T-cell (primary cell): ENCODE results near the gene PLS3. TPM values are rescaled to one million over a fixed set of nuclear protein-coding genes. Genes with fewer than 3 reads are reported as not detected.
A peak's percentile ranks its signal among the peaks of the same experiment; 100 is the strongest.

Source experiments
- ATAC-seq, 4 experiments: fragments of 200-7000 bp in 3 of 4; fragments of 150-1000 bp in 1 of 4; cut with Tn5 transposase; replicated peaks in 1 of 4; 1 replicate in 3 of 4; 2 replicates in 1 of 4; pipeline ENCODE4 v1.10.0; 2021; ENCODE audit warnings: moderate library complexity in 3 of 4, mild to moderate bottlenecking in 2 of 4, moderate number of reproducible peaks in 1 of 4
- CTCF ChIA-PET, 2 donors: fragments of 300-600 bp; sonication (Branson Sonifier 250); formaldehyde crosslinking; loops; one replicate each; lab custom pipeline; 2022; ENCODE audit warnings: antibody characterized with exemption in 2 of 2; lab: Charles Lee
- POLR2A ChIA-PET, 2 donors: fragments of 300-600 bp; sonication (Branson Sonifier 250); formaldehyde crosslinking; loops; one replicate each; lab custom pipeline; 2022; ENCODE audit warnings: antibody characterized with exemption in 2 of 2; lab: Charles Lee
- DNase-seq, 35 experiments: peaks; one replicate each; pipeline versions ENCODE4 v3.0.0 to v3.0.0-alpha.2; 2013 to 2023
- H3K27ac ChIP-seq: one replicate; pipeline ENCODE4 v1.5.1; 2013; ENCODE audit warnings: low read length
- H3K27me3 ChIP-seq, 2 experiments: replicated peaks in 1 of 2; 1 replicate in 1 of 2; 2 replicates in 1 of 2; pipeline versions ENCODE4 v1.6.1 to v1.7.0; 2013; ENCODE audit warnings: low read length in 1 of 2, mixed read lengths in 1 of 2; ENCODE audit not compliant: control insufficient read depth in 2 of 2, insufficient read depth in 2 of 2; ENCODE audit errors: extremely low read depth in 1 of 2
- H3K36me3 ChIP-seq, 2 donors: 1 replicate in 1 of 2; 2 replicates in 1 of 2; pipeline versions ENCODE4 v1.6.1 to v1.7.0; 2013; ENCODE audit warnings: low read length in 1 of 2; ENCODE audit not compliant: control insufficient read depth in 2 of 2, insufficient read depth in 1 of 2; ENCODE audit errors: extremely low read depth in 1 of 2
- H3K4me1 ChIP-seq, 2 experiments: 1 replicate in 1 of 2; 2 replicates in 1 of 2; pipeline versions ENCODE4 v1.6.1 to v1.7.0; 2013; ENCODE audit warnings: low read length in 2 of 2, mixed read lengths in 1 of 2; ENCODE audit not compliant: insufficient read depth in 2 of 2, control insufficient read depth in 1 of 2; ENCODE audit errors: extremely low read depth in 1 of 2
- H3K4me3 ChIP-seq, 2 donors: 1 replicate in 1 of 2; 2 replicates in 1 of 2; pipeline versions ENCODE4 v1.5.1 to v1.7.0; 2013; ENCODE audit warnings: mild to moderate bottlenecking in 2 of 2, low read length in 1 of 2, moderate library complexity in 1 of 2; ENCODE audit not compliant: control insufficient read depth in 1 of 2; ENCODE audit errors: extremely low read depth in 1 of 2
- H3K9me3 ChIP-seq: 2 replicates; pipeline ENCODE4 v1.7.0; 2013
- H3K27ac Mint-ChIP-seq, 2 donors: one replicate each; pipeline ENCODE4 v1.8.0; 2020 to 2021; ENCODE audit warnings: mild to moderate bottlenecking in 2 of 2, mixed read lengths in 2 of 2
- H3K27me3 Mint-ChIP-seq, 2 donors: one replicate each; pipeline ENCODE4 v1.8.0; 2021 to 2022; ENCODE audit warnings: mixed read lengths in 2 of 2
- H3K36me3 Mint-ChIP-seq: one replicate; pipeline ENCODE4 v1.8.0; 2021; ENCODE audit warnings: mixed read lengths
- H3K4me1 Mint-ChIP-seq, 3 donors: one replicate each; pipeline ENCODE4 v1.8.0; 2020 to 2022; ENCODE audit warnings: mixed read lengths in 3 of 3, mild to moderate bottlenecking in 1 of 3
- H3K4me3 Mint-ChIP-seq, 3 donors: one replicate each; pipeline ENCODE4 v1.8.0; 2020 to 2022; ENCODE audit warnings: mild to moderate bottlenecking in 3 of 3, mixed read lengths in 3 of 3, moderate library complexity in 3 of 3
- H3K9me3 Mint-ChIP-seq, 3 donors: one replicate each; pipeline ENCODE4 v1.8.0; 2020 to 2022; ENCODE audit warnings: mixed read lengths in 3 of 3
- WGBS: methylation state at CpG from one replicate; pipeline ENCODE4 v1.1.5; 2013; ENCODE audit warnings: missing lambda C conversion rate; ENCODE audit not compliant: insufficient coverage; 5-methylcytosine and 5-hydroxymethylcytosine counted together
- total RNA-seq, 35 experiments: library from RNA in 6 of 35; stranded (reverse) in 6 of 35; fragments of 120-200 nt in 1 of 35; gene quantifications; one replicate each; pipeline versions ENCODE4 v1.2.1 to v1.2.4 and lab custom pipeline; 2013 to 2026

Gene PLS3
- total RNA-seq, 5 donors from 2014 or later (not counting 1 experiment from before 2014, with no cell fraction given), result 0.30 to 1.3 (median 0.73) TPM

- H3K27me3 ChIP-seq, result no peaks in the 10 kb centered on the region
- H3K4me3 ChIP-seq, result no peak overlapping the region
- no peak overlapping the region for H3K27ac ChIP-seq
- Mint-ChIP-seq H3K4me1 (peaks cover 0 to 2% (median 2%) of the 10 kb centered on the region in 3 donors), H3K36me3 (no peaks in the 10 kb centered on the region), H3K9me3 (no peaks in the 10 kb centered on the region), H3K27ac (no peak overlapping the region), H3K4me3 (no peak overlapping the region), H3K27me3 (peaks cover 0 to 27% of the 10 kb centered on the region in 2 donors)
- peak in 18 of 35 experiments; percentile 0 to 41 (median 6) for DNase-seq
- ATAC-seq, result peak in 1 of 4 experiments; percentile 43
- ChIA-PET POLR2A (no interaction called here), CTCF (interaction anchor here (0.6 to 1.4 kb wide), 7 partner anchors 9 to 493 kb away, joined by 3 to 9 read pairs (median 4); no protein-coding TSS in a partner anchor)
- H3K36me3 ChIP-seq, result no peaks in the 10 kb centered on the region
- H3K4me1 ChIP-seq, result no peaks in the 10 kb centered on the region
- no CpG with 5 or more reads among the region's 4 CpGs for WGBS
- no peaks in the 10 kb centered on the region for H3K9me3 ChIP-seq
Observed at GRCh38 chrX:115690511-115691216, 129.7 kb downstream of the PLS3 start.

DNA sequence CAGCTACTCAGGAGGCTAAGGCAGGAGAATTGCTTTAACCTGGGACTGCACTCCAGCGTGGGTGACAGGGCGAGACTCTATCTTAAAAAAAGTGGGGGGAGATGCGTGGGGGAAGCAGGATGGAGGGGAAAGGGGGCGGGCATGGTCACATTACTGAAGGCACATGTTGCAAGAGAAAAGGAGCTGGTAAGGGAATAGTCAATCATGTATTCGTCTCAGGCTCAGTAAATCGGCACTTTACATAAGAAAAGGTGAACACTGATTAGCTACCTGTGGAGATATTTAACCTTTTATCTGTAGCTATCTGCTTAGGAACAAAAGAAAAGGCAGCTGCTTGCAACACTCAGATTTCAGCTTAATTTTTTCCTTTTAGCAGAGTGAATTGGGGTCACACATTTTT is 132.5 kb downstream of the PLS3 start:
- Mint-ChIP-seq H3K9me3 (no peaks in the 10 kb centered on the region), H3K27ac (no peak overlapping the region), H3K4me1 (peaks cover 0 to 2% (median 2%) of the 10 kb centered on the region in 3 donors), H3K27me3 (peaks cover 0 to 26% of the 10 kb centered on the region in 2 donors), H3K36me3 (no peaks in the 10 kb centered on the region), H3K4me3 (no peak overlapping the region)
- ChIA-PET CTCF (interaction anchor here in 1 of 2 donors (0.6 to 0.9 kb wide), 4 partner anchors 13 to 300 kb away, joined by 3 to 19 read pairs (median 4); no protein-coding TSS in a partner anchor), POLR2A (no interaction called here)
- DNase-seq, result no peak
- Histone ChIP-seq H3K9me3 (no peaks in the 10 kb centered on the region), H3K4me3 (no peak overlapping the region), H3K27me3 (no peaks in the 10 kb centered on the region), H3K4me1 (no peaks in the 10 kb centered on the region), H3K36me3 (no peaks in the 10 kb centered on the region), H3K27ac (no peak overlapping the region)
- no peak for ATAC-seq
- no CpG with 5 or more reads among the region's 6 CpGs for WGBS

DNA sequence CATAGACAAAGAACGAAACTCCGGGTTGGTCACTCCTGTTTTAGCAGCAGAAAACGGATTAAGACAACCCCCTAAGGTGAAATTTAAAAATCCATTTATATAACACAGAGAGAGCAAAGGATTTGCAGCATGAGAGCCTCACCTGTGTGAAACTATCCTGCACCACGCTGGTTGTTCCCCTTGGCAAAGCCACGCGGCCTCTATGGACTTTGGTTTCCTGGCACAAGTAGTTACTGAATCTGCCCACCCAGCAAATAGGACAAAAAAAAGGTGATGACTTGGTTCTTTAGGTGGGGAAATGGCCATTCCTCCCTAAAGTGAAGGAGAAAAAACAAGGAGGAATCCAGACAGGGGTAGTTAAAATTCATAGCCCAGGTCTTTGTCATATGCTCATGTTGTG is 133.1 kb downstream of the PLS3 start:
- H3K27me3 ChIP-seq, result no peaks in the 10 kb centered on the region
- ChIA-PET POLR2A (no interaction called here), CTCF (interaction anchor here in 1 of 2 donors (0.6 to 0.9 kb wide), 2 partner anchors 13 to 20 kb away, joined by 3 read pairs; no protein-coding TSS in a partner anchor)
- no peaks in the 10 kb centered on the region for H3K9me3 Mint-ChIP-seq
- peaks cover 0 to 2% (median 2%) of the 10 kb centered on the region in 3 donors for H3K4me1 Mint-ChIP-seq
- H3K27me3 Mint-ChIP-seq, result peaks cover 0 to 26% of the 10 kb centered on the region in 2 donors
- H3K4me1 ChIP-seq, result no peaks in the 10 kb centered on the region
- DNase-seq, result no peak
- H3K27ac ChIP-seq, result no peak overlapping the region
- ATAC-seq, result no peak
- no peak overlapping the region for H3K4me3 Mint-ChIP-seq
- WGBS, result no CpG with 5 or more reads among the region's 6 CpGs
- no peaks in the 10 kb centered on the region for H3K36me3 ChIP-seq
- H3K36me3 Mint-ChIP-seq, result no peaks in the 10 kb centered on the region
- no peaks in the 10 kb centered on the region for H3K9me3 ChIP-seq
- no peak overlapping the region for H3K27ac Mint-ChIP-seq
- H3K4me3 ChIP-seq, result no peak overlapping the region

DNA sequence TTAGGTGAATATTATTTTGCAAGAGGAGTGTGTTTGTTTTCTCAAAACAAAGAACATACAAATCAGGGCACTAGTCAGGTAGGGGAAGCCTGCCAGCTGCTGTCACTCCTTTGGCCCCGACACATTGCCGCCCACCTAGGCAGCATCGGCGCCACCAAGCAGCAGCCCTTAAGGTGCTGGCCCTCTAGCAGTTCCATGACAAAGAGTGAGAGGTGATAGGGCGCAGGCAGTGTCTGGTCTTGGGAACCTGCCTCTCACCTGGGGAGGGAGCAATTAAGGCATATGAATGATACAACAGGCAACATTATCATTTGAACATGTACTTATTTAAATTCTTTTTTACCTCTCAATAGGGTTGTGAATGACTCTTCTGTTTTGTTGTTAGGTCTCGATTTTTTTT is 135.1 kb downstream of the PLS3 start:
- H3K27me3 Mint-ChIP-seq, result peaks cover 0 to 26% of the 10 kb centered on the region in 2 donors
- H3K4me1 Mint-ChIP-seq, result no peaks in the 10 kb centered on the region
- no CpG with 5 or more reads among the region's 6 CpGs for WGBS

GRCh38 chrX:115696939-115697338 is 136.0 kb downstream of the PLS3 start:
- Histone ChIP-seq H3K4me3 (no peak overlapping the region), H3K36me3 (no peaks in the 10 kb centered on the region), H3K4me1 (no peaks in the 10 kb centered on the region), H3K27me3 (no peaks in the 10 kb centered on the region), H3K9me3 (no peaks in the 10 kb centered on the region), H3K27ac (no peak overlapping the region)
- Mint-ChIP-seq H3K9me3 (no peaks in the 10 kb centered on the region), H3K36me3 (no peaks in the 10 kb centered on the region), H3K27ac (no peak overlapping the region), H3K4me3 (no peak overlapping the region), H3K27me3 (peaks cover 0 to 26% of the 10 kb centered on the region in 2 donors), H3K4me1 (no peaks in the 10 kb centered on the region)
- DNase-seq, result no peak
- no peak for ATAC-seq
- ChIA-PET POLR2A (no interaction called here), CTCF (no interaction called here)

More for the DNA sequence above, 135.1 kb downstream of the PLS3 start:
- Histone ChIP-seq H3K4me3 (no peak overlapping the region), H3K36me3 (no peaks in the 10 kb centered on the region), H3K4me1 (no peaks in the 10 kb centered on the region), H3K9me3 (no peaks in the 10 kb centered on the region), H3K27ac (no peak overlapping the region), H3K27me3 (no peaks in the 10 kb centered on the region)
- no peak overlapping the region for H3K27ac Mint-ChIP-seq
- ChIA-PET CTCF (no interaction called here), POLR2A (no interaction called here)
- H3K36me3 Mint-ChIP-seq, result no peaks in the 10 kb centered on the region
- no peak for DNase-seq
- no peak overlapping the region for H3K4me3 Mint-ChIP-seq
- no peak for ATAC-seq
- no peaks in the 10 kb centered on the region for H3K9me3 Mint-ChIP-seq

DNA sequence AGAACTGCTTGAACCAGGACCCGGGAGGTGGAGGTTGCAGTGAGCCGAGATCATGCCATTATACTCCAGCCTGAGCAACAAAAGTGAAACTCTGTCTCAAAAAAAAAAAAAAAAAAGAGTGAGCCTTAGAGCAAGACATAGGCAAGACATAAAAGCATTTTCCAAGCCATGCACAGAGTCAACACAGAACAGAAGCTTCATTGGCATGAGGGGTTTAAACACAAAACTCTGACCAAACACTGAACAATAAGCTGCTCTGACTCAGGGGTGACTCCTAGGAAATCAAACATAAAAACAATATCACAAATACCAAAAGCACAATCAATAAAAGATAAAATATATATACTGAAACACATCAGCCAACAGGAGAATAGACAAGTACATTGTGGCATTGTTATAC is 136.8 kb downstream of the PLS3 start:
- CTCF ChIA-PET, result no interaction called here
- H3K27ac Mint-ChIP-seq, result no peak overlapping the region

More for the DNA sequence above, 136.8 kb downstream of the PLS3 start:
- no peak overlapping the region for H3K4me3 Mint-ChIP-seq
- H3K27me3 ChIP-seq, result no peaks in the 10 kb centered on the region
- no peaks in the 10 kb centered on the region for H3K4me1 ChIP-seq
- WGBS, result no CpG with 5 or more reads among the region's 2 CpGs
- no peak overlapping the region for H3K27ac ChIP-seq
- POLR2A ChIA-PET, result no interaction called here
- no peaks in the 10 kb centered on the region for H3K36me3 Mint-ChIP-seq
- no peaks in the 10 kb centered on the region for H3K9me3 Mint-ChIP-seq
- no peaks in the 10 kb centered on the region for H3K4me1 Mint-ChIP-seq
- ATAC-seq (no peak), DNase-seq (no peak)
- no peak overlapping the region for H3K4me3 ChIP-seq
- no peaks in the 10 kb centered on the region for H3K9me3 ChIP-seq
- H3K27me3 Mint-ChIP-seq, result peaks cover 0 to 25% of the 10 kb centered on the region in 2 donors
- H3K36me3 ChIP-seq, result no peaks in the 10 kb centered on the region
